ENCODE data around the gene MPZL3. TPM values are rescaled to one million over a fixed set of nuclear protein-coding genes. Genes with fewer than 3 reads are reported as not detected.
A peak's percentile ranks its signal among the peaks of the same experiment; 100 is the strongest.

Gene MPZL3
- total RNA-seq, 1 experiment from 2014 or later = 16.8 TPM

- TF ChIP-seq CTCF (conservative IDR thresholded peaks at IDR 0.05) (no peak), EZH2 (IDR thresholded peaks at IDR 0.05; ENCODE audit: low read depth) (no peak)
- Histone ChIP-seq H3K9me2 (ENCODE audit: insufficient read depth) (no peaks in the 10 kb centered on the region), H2AFZ (no peak overlapping the region), H3K79me2 (ENCODE audit: low read depth) (no peaks in the 10 kb centered on the region), H3K9me3 (ENCODE audit: insufficient read depth, low read depth) (no peaks in the 10 kb centered on the region), H3F3A (ENCODE audit: insufficient read depth, low read depth) (0 out of 2 replicates have a peak, but pooled peaks cover 7% of the 10 kb centered on the region), H3K4me1 (replicated peaks; ENCODE audit: insufficient read depth) (peaks cover 22% of the 10 kb centered on the region), H3K27me3 (ENCODE audit: insufficient read depth, low read depth) (no peaks in the 10 kb centered on the region), H3K27ac (no peak overlapping the region), H3K36me3 (ENCODE audit: low read depth) (no peaks in the 10 kb centered on the region), H3K4me2 (peak overlapping the region; percentile 8; the same call in 1 of the 2 replicates), H4K20me1 (ENCODE audit: insufficient read depth) (no peaks in the 10 kb centered on the region), H3K4me3 (no peak overlapping the region)
- CTCF ChIA-PET = no interaction called here
- intact Hi-C loops (cut with micrococcal nuclease; ENCODE audit: unreplicated experiment) = no loop called here
- peak in 1 of 2 experiments; percentile 78 for DNase-seq
- POLR2A ChIA-PET (ENCODE audit: unreplicated experiment) = interaction anchor here (0.6 kb wide), 1 partner anchor 1275 kb away, joined by 5 read pairs; no protein-coding TSS in a partner anchor
- BruUV-seq (replicated peaks) = no TSS peak
Observed at GRCh38 chr11:118212131-118212725, 39.9 kb downstream of the MPZL3 start.

- Histone ChIP-seq H3K4me1 (replicated peaks; ENCODE audit: insufficient read depth) (peaks cover 22% of the 10 kb centered on the region), H3K79me2 (ENCODE audit: low read depth) (no peaks in the 10 kb centered on the region), H3K27me3 (ENCODE audit: insufficient read depth, low read depth) (no peaks in the 10 kb centered on the region), H3K9me3 (ENCODE audit: insufficient read depth, low read depth) (no peaks in the 10 kb centered on the region), H3K9me2 (ENCODE audit: insufficient read depth) (no peaks in the 10 kb centered on the region), H2AFZ (no peak overlapping the region), H3K27ac (no peak overlapping the region), H3F3A (ENCODE audit: insufficient read depth, low read depth) (0 out of 2 replicates have a peak, but pooled peaks cover 7% of the 10 kb centered on the region), H4K20me1 (ENCODE audit: insufficient read depth) (no peaks in the 10 kb centered on the region), H3K4me2 (no peak overlapping the region), H3K36me3 (ENCODE audit: low read depth) (no peaks in the 10 kb centered on the region), H3K4me3 (no peak overlapping the region)
- intact Hi-C loops (cut with micrococcal nuclease; ENCODE audit: unreplicated experiment) = no loop called here
- no TSS peak for BruUV-seq (replicated peaks)
- ChIA-PET POLR2A (ENCODE audit: unreplicated experiment) (interaction anchor here (0.6 kb wide), 1 partner anchor 64 kb away, joined by 6 read pairs; no protein-coding TSS in a partner anchor), CTCF (no interaction called here)
- TF ChIP-seq EZH2 (IDR thresholded peaks at IDR 0.05; ENCODE audit: low read depth) (no peak), CTCF (conservative IDR thresholded peaks at IDR 0.05) (no peak)
- DNase-seq = no peak
Observed at GRCh38 chr11:118211006-118211405, 41.2 kb downstream of the MPZL3 start.

- BruUV-seq (replicated peaks) = no TSS peak
- no peaks in the 10 kb centered on the region for H4K20me1 ChIP-seq (ENCODE audit: insufficient read depth)
- H3K9me3 ChIP-seq (ENCODE audit: insufficient read depth, low read depth) = no peaks in the 10 kb centered on the region
- no peaks in the 10 kb centered on the region for H3K36me3 ChIP-seq (ENCODE audit: low read depth)
- intact Hi-C loops (cut with micrococcal nuclease; ENCODE audit: unreplicated experiment) = no loop called here
- 0 out of 2 replicates have a peak, but pooled peaks cover under 1% of the 10 kb centered on the region for H3K9me2 ChIP-seq (ENCODE audit: insufficient read depth)
- H3K27ac ChIP-seq = no peak overlapping the region
- H3K4me3 ChIP-seq = no peak overlapping the region
- no peaks in the 10 kb centered on the region for H3K79me2 ChIP-seq (ENCODE audit: low read depth)
- no peak for DNase-seq
- H3F3A ChIP-seq (ENCODE audit: insufficient read depth, low read depth) = 0 out of 2 replicates have a peak, but pooled peaks cover 7% of the 10 kb centered on the region
- no peak overlapping the region for H2AFZ ChIP-seq
- no peak for TF ChIP-seq CTCF (conservative IDR thresholded peaks at IDR 0.05)
- TF ChIP-seq EZH2 (IDR thresholded peaks at IDR 0.05; ENCODE audit: low read depth) = no peak
- H3K4me2 ChIP-seq = no peak overlapping the region
- ChIA-PET POLR2A (ENCODE audit: unreplicated experiment) (no interaction called here), CTCF (no interaction called here)
- H3K27me3 ChIP-seq (ENCODE audit: insufficient read depth, low read depth) = no peaks in the 10 kb centered on the region
- H3K4me1 ChIP-seq (replicated peaks; ENCODE audit: insufficient read depth) = peaks cover 22% of the 10 kb centered on the region
Observed at GRCh38 chr11:118210323-118210722, 41.8 kb downstream of the MPZL3 start.

Data from PC-9 (cell line).